H1 (cell line): Measurements from ENCODE around the gene DYRK1A. TPM values are rescaled to one million over a fixed set of nuclear protein-coding genes. Genes with fewer than 3 reads are reported as not detected.

Experiments used
- PHF8 ChIP-seq: fragments of 200-600 bp; sonication (generic); conservative IDR thresholded peaks from 2 replicates; pipeline ENCODE4 v1.7.1; 2012; ENCODE audit warnings: low read depth, mild to moderate bottlenecking, inconsistent platforms, low read length, moderate library complexity
- polyA plus RNA-seq, 7 experiments: library from polyadenylated mRNA; depleted of rRNA in 3 of 7; stranded (reverse) in 5 of 7; unstranded in 2 of 7; fragments of >200 nt in 5 of 7; fragments of 200-250 nt in 2 of 7; gene quantifications; 1 replicate in 5 of 7; 2 replicates in 1 of 7; 4 replicates in 1 of 7; pipeline versions ENCODE4 v1.2.1 to v1.2.3, GENCODE V29; 2011 to 2013; ENCODE audit warnings: missing spikeins in 2 of 7, mixed read lengths in 2 of 7
- total RNA-seq: library from RNA; stranded (reverse); fragmentation: NEBNext Ultra II Directional; extraction: Animal tissue kit (Norgen Biotek cat#: 25700); gene quantifications from 2 replicates; pipeline ENCODE4 v1.2.1, GENCODE V29; 2021
- TF ChIP-seq, protein P1 (sequence below): fragments of 300-600 bp; sonication (generic); IDR thresholded peaks from 2 replicates; pipeline ENCODE4 v1.7.1; 2012; ENCODE audit warnings: low read length, moderate library complexity, mild to moderate bottlenecking, inconsistent platforms; ENCODE audit not compliant: insufficient replicate concordance

Gene DYRK1A
- total and polyA plus RNA-seq, 2 of the 8 experiments (the other 6 are each of a cell fraction or from before 2014, with no cell fraction given): 61.1 to 62.2 TPM

DNA sequence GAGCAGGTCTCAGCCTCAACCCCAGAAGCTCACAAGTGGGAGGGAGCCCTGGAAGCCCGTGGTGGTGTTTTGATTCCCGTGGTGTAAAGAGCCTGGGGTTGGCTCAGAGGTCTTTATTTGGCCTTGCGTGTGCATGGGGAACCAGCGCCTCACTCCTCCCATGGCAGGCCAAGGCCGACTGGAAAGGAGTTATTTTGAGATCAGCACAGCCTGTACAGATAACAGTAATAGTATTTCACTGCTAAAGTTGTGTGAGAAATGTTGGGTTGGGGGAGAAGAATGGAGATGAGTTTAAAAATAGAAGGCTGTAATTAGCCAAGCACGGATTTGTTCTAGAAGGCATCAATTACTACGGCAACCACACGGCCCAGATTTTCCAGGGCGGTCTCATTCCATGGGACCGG, 186.5 kb downstream of the DYRK1A start (continued):
- TF ChIP-seq, protein P1, sequence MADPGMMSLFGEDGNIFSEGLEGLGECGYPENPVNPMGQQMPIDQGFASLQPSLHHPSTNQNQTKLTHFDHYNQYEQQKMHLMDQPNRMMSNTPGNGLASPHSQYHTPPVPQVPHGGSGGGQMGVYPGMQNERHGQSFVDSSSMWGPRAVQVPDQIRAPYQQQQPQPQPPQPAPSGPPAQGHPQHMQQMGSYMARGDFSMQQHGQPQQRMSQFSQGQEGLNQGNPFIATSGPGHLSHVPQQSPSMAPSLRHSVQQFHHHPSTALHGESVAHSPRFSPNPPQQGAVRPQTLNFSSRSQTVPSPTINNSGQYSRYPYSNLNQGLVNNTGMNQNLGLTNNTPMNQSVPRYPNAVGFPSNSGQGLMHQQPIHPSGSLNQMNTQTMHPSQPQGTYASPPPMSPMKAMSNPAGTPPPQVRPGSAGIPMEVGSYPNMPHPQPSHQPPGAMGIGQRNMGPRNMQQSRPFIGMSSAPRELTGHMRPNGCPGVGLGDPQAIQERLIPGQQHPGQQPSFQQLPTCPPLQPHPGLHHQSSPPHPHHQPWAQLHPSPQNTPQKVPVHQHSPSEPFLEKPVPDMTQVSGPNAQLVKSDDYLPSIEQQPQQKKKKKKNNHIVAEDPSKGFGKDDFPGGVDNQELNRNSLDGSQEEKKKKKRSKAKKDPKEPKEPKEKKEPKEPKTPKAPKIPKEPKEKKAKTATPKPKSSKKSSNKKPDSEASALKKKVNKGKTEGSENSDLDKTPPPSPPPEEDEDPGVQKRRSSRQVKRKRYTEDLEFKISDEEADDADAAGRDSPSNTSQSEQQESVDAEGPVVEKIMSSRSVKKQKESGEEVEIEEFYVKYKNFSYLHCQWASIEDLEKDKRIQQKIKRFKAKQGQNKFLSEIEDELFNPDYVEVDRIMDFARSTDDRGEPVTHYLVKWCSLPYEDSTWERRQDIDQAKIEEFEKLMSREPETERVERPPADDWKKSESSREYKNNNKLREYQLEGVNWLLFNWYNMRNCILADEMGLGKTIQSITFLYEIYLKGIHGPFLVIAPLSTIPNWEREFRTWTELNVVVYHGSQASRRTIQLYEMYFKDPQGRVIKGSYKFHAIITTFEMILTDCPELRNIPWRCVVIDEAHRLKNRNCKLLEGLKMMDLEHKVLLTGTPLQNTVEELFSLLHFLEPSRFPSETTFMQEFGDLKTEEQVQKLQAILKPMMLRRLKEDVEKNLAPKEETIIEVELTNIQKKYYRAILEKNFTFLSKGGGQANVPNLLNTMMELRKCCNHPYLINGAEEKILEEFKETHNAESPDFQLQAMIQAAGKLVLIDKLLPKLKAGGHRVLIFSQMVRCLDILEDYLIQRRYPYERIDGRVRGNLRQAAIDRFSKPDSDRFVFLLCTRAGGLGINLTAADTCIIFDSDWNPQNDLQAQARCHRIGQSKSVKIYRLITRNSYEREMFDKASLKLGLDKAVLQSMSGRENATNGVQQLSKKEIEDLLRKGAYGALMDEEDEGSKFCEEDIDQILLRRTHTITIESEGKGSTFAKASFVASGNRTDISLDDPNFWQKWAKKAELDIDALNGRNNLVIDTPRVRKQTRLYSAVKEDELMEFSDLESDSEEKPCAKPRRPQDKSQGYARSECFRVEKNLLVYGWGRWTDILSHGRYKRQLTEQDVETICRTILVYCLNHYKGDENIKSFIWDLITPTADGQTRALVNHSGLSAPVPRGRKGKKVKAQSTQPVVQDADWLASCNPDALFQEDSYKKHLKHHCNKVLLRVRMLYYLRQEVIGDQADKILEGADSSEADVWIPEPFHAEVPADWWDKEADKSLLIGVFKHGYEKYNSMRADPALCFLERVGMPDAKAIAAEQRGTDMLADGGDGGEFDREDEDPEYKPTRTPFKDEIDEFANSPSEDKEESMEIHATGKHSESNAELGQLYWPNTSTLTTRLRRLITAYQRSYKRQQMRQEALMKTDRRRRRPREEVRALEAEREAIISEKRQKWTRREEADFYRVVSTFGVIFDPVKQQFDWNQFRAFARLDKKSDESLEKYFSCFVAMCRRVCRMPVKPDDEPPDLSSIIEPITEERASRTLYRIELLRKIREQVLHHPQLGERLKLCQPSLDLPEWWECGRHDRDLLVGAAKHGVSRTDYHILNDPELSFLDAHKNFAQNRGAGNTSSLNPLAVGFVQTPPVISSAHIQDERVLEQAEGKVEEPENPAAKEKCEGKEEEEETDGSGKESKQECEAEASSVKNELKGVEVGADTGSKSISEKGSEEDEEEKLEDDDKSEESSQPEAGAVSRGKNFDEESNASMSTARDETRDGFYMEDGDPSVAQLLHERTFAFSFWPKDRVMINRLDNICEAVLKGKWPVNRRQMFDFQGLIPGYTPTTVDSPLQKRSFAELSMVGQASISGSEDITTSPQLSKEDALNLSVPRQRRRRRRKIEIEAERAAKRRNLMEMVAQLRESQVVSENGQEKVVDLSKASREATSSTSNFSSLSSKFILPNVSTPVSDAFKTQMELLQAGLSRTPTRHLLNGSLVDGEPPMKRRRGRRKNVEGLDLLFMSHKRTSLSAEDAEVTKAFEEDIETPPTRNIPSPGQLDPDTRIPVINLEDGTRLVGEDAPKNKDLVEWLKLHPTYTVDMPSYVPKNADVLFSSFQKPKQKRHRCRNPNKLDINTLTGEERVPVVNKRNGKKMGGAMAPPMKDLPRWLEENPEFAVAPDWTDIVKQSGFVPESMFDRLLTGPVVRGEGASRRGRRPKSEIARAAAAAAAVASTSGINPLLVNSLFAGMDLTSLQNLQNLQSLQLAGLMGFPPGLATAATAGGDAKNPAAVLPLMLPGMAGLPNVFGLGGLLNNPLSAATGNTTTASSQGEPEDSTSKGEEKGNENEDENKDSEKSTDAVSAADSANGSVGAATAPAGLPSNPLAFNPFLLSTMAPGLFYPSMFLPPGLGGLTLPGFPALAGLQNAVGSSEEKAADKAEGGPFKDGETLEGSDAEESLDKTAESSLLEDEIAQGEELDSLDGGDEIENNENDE: no peak
- no peak for TF ChIP-seq PHF8
